Activated T-helper 1 cell treated with anti-CD3 and anti-CD28 coated beads, Interleukin-12 subunit alpha, Interleukin-12 subunit beta, Interleukin-2, Interleukin-4 antibody, amounts not matched to agents 30 ng/mL and 10 ng/mL and 1 ng/mL, durations not matched to agents 14 hours and 24 hours and 36 hours (primary cell): ENCODE results near the gene CPA1. TPM values are rescaled to one million over a fixed set of nuclear protein-coding genes. Genes with fewer than 3 reads are reported as not detected.
"Not testable (repeated sequence)": the region's sequence is repeated elsewhere in the genome, so short reads cannot be mapped to it uniquely, and the experiment has no call there.

Experiments used
- DNase-seq: peaks from one replicate; pipeline ENCODE4 v3.0.0; 2021; ENCODE audit warnings: low spot score
- H3K27ac Mint-ChIP-seq: one replicate; pipeline ENCODE4 v1.8.0; 2021; ENCODE audit warnings: mild to moderate bottlenecking, mixed read lengths
- H3K27me3 Mint-ChIP-seq: one replicate; pipeline ENCODE4 v1.8.0; 2022; ENCODE audit warnings: mild to moderate bottlenecking, moderate library complexity, mixed read lengths; ENCODE audit not compliant: insufficient read depth
- H3K36me3 Mint-ChIP-seq: one replicate; pipeline ENCODE4 v1.8.0; 2021; ENCODE audit warnings: low read depth, mixed read lengths
- H3K4me1 Mint-ChIP-seq: one replicate; pipeline ENCODE4 v1.8.0; 2021; ENCODE audit warnings: low read depth, mixed read lengths
- H3K4me3 Mint-ChIP-seq: one replicate; pipeline ENCODE4 v1.8.0; 2021; ENCODE audit warnings: mild to moderate bottlenecking, moderate library complexity, mixed read lengths
- H3K9me3 Mint-ChIP-seq: one replicate; pipeline ENCODE4 v1.8.0; 2021; ENCODE audit warnings: mixed read lengths
- intact Hi-C: fragments of 100-400 bp; cut with micrococcal nuclease; formaldehyde crosslinking; loops from one replicate; pipeline ENCODE4 v1.15.1; 2024
- total RNA-seq: library from RNA; stranded (reverse); gene quantifications from 2 replicates; pipeline ENCODE4 v1.2.3, GENCODE V29; 2022

The CPA1 gene
- total RNA-seq, 1 donor from 2014 or later, result not detected

DNA sequence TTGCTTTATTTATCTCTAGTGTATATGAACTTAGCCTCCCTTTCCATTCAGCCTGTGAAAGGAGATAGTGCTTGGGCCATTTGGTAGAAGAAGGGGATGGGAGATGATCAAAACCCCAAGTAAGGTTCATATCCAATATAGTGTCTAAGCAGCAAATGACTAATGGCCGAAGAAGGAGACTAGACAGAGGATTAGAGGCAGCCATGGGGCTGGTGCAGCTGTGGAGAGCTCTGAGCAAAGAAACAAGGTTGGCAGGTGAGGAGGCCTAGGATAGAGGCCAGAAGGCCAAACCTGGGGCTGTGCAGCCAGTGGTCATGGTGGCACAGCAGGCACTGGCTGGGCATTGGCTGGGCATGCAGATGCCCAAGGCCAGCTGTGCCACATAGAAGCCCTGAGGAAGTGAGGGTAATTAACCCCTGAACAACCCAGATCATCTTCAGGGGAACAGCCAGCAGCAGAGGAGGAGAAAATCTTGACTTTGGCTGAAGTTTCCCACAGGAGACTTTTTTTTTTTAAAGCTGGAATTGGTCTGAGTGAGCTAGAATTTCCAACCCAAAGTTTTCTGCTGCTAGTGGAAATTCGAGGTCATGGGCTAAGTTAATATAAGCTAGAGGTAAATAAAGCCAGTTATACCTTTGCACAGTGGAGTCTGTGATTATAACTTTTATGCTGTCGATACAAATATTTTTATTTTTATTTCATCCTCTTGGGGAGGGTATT is 10.3 kb upstream of the CPA1 start:
- Mint-ChIP-seq H3K36me3 (peaks cover 3% of the 10 kb centered on the region), H3K4me3 (no peak overlapping the region), H3K4me1 (peaks cover 29% of the 10 kb centered on the region), H3K9me3 (no peaks in the 10 kb centered on the region), H3K27me3 (no peaks in the 10 kb centered on the region), H3K27ac (peak overlapping the region; percentile 21)
- no peak for DNase-seq
- intact Hi-C loops, result loop anchor here (5.0 kb wide), 1 partner anchor 72 kb away; the partner anchor contains the start of gene CEP41

DNA sequence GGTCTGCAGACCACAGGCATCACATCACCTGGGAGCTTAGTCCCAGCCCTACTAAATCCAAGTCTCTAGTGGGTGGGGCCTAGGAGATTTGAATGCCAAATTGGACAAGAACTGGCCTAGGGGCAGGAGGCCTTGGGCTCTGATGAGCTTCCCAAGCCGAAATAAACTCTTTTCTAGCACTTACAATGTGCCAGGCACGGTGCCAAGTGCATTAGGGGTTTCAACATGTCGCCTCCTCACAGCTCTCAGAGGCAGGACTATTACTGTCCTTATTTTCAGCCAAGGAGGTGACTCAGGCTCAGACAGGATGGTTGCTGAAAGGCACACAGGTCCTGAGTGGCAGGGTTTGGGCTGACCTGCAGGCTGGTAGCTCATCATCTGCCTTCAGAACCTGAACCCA is 9.2 kb upstream of the CPA1 start:
- H3K4me3 Mint-ChIP-seq, result no peak overlapping the region
- H3K4me1 Mint-ChIP-seq, result peaks cover 29% of the 10 kb centered on the region
- H3K27ac Mint-ChIP-seq, result no peak overlapping the region
- intact Hi-C loops, result no loop called here
- peaks cover 3% of the 10 kb centered on the region for H3K36me3 Mint-ChIP-seq
- peaks cover 1% of the 10 kb centered on the region for H3K9me3 Mint-ChIP-seq
- DNase-seq, result no peak
- H3K27me3 Mint-ChIP-seq, result no peaks in the 10 kb centered on the region

DNA sequence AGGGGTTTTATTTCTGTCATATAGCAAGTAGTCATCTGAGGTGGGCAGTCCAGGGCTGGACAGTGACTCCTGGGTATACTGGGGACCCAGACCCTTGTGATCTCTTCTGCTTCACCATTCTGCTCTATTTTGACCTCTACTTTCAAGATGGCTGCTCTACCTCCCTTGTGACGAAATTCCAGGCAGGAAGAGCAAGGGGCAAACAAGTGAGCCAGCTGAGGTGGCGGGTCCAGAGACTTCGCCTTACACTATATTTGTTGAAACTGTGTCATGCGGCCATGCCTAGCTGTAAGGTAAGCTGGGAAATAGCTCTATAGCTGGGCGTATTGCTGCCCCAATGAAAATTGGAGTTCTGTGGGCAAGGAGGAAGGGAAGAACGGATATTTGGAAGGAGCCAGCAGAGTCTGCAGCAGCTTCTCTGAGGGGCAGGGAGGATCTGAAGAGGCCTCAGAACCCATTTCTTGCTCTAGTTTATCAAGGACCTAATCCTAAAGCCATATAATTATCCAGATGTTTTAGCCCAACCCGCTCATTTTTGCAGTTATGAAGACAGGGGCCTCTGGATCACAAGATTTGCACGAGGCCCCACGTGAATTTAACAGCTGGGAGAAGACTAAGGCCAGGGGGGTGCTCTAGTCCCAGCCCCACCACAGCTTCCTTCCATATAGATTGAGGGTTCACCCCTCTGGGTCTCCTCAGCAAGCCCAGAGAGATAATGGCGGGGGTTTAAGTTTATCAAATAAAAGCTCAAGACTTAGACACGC is 7.7 kb upstream of the CPA1 start:
- H3K27ac Mint-ChIP-seq, result no peak overlapping the region

DNA sequence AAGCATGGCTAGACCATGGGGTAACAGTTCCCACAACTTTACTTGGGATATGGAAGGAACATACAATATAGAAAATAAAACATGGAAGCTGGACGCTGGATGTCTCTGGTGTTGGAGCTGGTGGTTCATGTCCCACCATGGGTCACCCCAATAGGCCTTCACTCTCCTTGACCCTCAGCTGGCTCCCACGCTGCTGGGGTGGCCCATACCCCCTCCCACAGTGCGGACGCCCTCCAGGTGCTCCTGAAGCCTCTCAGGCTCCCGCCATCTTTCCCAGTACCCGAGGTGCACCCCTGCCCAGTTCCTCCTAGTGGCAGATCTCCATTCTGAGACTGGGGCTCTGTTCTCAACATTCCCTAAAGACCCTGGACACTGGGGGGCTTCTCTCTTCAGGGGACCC is 5.8 kb upstream of the CPA1 start:
- peaks cover 6% of the 10 kb centered on the region for H3K4me1 Mint-ChIP-seq
- H3K9me3 Mint-ChIP-seq, result peaks cover 16% of the 10 kb centered on the region
- no peaks in the 10 kb centered on the region for H3K27me3 Mint-ChIP-seq
- intact Hi-C loops, result no loop called here
- DNase-seq, result no peak
- H3K36me3 Mint-ChIP-seq, result peaks cover 2% of the 10 kb centered on the region
- H3K4me3 Mint-ChIP-seq, result no peak overlapping the region
- H3K27ac Mint-ChIP-seq, result no peak overlapping the region

More for the DNA sequence above, 7.7 kb upstream of the CPA1 start:
- H3K27me3 Mint-ChIP-seq, result no peaks in the 10 kb centered on the region
- H3K4me3 Mint-ChIP-seq, result no peak overlapping the region
- H3K9me3 Mint-ChIP-seq, result peaks cover 15% of the 10 kb centered on the region
- DNase-seq, result no peak
- intact Hi-C loops, result no loop called here
- peaks cover 5% of the 10 kb centered on the region for H3K36me3 Mint-ChIP-seq
- peaks cover 18% of the 10 kb centered on the region for H3K4me1 Mint-ChIP-seq

DNA sequence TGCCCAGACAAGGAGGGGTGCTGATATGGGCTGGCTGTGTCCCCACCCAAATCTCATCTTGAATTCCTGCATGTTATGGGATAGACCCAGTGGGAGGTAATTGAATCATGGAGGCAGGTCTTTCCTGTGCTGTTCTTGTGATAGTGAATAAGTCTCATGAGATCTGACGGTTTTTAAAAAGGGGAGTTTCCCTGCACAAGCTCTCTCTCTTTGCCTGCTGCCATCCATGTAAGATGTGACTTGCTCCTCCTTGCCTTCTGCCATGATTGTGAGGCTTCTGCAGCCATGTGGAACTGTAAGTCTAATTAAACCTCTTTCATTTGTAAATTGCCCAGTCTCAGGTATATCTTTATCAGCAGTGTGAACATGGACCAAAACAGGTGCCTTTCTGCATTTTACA is 3.8 kb upstream of the CPA1 start:
- intact Hi-C loops, H3K4me3 Mint-ChIP-seq, H3K27me3 Mint-ChIP-seq, DNase-seq, H3K4me1 Mint-ChIP-seq, H3K36me3 Mint-ChIP-seq, H3K27ac Mint-ChIP-seq: not testable (repeated sequence)
- H3K9me3 Mint-ChIP-seq, result peaks cover 16% of the 10 kb centered on the region

DNA sequence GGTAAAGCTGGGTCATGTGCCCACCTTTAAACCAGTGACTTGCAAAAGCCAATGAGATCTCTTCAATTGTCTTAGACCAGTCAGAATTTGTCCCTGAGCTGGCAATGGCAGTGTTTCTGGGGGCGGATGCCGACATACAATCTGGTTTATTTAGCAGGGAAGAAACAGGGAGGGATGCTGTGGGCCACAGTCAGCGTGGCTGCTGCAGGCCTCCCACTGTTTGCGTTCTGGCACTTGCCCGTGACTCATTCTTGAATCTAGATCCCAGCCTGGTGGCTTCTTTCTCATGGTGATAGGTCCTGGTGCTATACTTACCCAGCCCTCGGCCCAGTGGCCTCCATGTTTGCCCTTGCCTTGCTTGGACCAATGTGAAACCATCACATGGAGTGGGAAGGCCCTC is 3.1 kb upstream of the CPA1 start:
- intact Hi-C loops, result no loop called here
- Mint-ChIP-seq H3K4me1 (no peaks in the 10 kb centered on the region), H3K27me3 (no peaks in the 10 kb centered on the region), H3K4me3 (no peak overlapping the region), H3K36me3 (peaks cover 2% of the 10 kb centered on the region), H3K27ac (no peak overlapping the region), H3K9me3 (peaks cover 16% of the 10 kb centered on the region)
- no peak for DNase-seq

DNA sequence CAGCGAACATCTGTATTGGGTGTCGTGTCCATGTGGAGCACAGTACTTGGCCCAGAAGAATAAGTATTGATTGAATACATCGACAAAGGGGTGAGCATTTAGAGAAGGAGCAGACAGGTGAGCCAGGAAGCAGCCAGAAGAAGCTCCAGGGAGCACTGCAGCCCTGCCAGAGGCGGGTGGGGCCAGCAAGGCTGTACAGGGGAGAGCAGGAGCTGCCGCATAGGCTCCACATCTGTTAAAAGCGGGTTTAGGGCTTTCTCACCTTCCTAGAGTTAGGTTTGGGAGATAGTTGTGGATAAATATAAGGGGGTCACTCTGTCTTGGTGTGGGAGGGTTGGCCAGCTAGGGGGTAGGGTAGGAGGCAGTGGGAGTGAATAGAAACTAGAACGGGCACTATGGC is 1.3 kb upstream of the CPA1 start:
- Mint-ChIP-seq H3K27ac (no peak overlapping the region), H3K4me3 (no peak overlapping the region), H3K9me3 (peaks cover 16% of the 10 kb centered on the region), H3K27me3 (no peaks in the 10 kb centered on the region), H3K4me1 (no peaks in the 10 kb centered on the region), H3K36me3 (peaks cover 2% of the 10 kb centered on the region)
- intact Hi-C loops, result no loop called here
- DNase-seq, result no peak

DNA sequence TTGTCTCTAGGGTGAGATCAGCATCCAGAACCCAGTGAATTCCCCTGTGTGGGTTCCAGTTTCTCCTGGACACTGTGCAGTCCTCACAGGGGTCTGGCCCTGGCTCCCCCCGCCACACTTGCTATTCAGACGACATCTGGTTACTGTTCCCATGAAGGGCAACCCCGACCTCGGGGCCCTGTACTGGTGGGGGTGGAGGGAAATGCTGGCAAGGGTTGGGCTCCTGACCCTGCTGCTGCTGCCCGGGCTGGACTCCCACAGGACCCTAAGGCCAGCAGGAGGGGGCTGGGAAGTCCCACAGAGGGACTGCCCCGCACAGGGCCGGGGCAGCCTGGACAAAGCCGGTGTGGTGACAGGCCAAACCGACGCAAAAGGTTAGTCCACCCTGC is 768 bp upstream of the CPA1 start:
- DNase-seq, result no peak
- Mint-ChIP-seq H3K27ac (no peak overlapping the region), H3K4me3 (no peak overlapping the region), H3K36me3 (peaks cover 2% of the 10 kb centered on the region), H3K9me3 (peaks cover 16% of the 10 kb centered on the region), H3K27me3 (no peaks in the 10 kb centered on the region), H3K4me1 (no peaks in the 10 kb centered on the region)
- intact Hi-C loops, result no loop called here

DNA sequence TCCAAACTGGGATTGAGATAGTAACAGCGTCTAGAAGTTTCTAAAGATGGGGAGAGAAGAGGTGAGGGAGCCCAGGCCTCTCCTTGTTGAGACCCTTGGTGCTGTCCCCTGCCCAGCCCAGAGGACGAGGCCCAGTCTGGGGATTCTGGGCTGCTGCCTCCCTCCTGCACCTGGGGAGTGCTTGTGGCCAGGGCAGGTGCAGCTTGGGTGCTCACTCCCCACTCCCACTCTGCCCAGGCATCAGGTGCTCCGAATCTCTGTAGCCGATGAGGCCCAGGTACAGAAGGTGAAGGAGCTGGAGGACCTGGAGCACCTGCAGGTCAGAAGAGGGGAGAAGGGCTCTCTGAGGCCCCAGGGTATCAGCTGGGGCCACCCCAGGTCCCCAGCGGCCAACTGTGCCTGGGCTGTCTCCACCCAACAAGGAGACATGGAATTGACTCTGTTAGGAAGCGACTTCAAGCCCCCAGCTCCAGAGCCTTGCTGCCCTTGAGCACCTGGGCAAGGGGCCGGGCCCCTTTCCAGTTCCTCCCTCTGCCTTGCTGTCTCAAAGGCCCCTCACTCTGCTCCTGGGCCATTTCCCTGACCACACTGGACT is 664 bp downstream of the CPA1 start:
- DNase-seq, result no peak
- Mint-ChIP-seq H3K36me3 (peaks cover 2% of the 10 kb centered on the region), H3K4me3 (no peak overlapping the region), H3K9me3 (peaks cover 15% of the 10 kb centered on the region), H3K4me1 (no peaks in the 10 kb centered on the region), H3K27ac (no peak overlapping the region), H3K27me3 (no peaks in the 10 kb centered on the region)
- intact Hi-C loops, result no loop called here

DNA sequence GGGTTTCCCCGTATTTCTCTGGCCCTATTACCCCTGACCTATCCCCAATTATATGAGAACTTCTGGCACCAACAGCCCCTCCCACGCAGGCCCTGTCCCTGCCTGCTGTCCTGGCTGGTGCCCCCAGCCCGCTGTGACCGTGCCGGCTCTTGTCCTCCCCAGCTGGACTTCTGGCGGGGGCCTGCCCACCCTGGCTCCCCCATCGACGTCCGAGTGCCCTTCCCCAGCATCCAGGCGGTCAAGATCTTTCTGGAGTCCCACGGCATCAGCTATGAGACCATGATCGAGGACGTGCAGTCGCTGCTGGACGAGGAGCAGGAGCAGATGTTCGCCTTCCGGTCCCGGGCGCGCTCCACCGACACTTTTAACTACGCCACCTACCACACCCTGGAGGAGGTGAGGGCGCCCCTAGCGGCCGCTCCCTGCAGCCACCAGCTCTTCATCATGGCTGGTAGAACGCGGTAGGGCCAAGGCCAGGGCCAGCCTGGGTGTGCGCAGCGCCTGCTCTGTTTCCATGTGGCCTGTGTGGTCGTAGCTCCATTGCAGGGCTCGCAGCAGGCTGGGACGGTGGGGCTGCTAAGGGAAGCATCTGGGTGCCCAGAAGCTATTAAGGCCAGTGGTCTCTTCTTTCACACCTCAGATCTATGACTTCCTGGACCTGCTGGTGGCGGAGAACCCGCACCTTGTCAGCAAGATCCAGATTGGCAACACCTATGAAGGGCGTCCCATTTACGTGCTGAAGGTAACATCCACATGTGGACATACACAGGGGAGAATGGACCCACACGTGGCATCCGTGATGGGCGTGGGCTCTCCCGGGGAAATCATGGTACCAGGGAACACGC is 1.4 kb downstream of the CPA1 start:
- Mint-ChIP-seq H3K27ac (no peak overlapping the region), H3K4me1 (no peaks in the 10 kb centered on the region), H3K9me3 (peaks cover 8% of the 10 kb centered on the region), H3K36me3 (no peaks in the 10 kb centered on the region), H3K4me3 (no peak overlapping the region), H3K27me3 (no peaks in the 10 kb centered on the region)
- DNase-seq, result no peak
- intact Hi-C loops, result no loop called here

DNA sequence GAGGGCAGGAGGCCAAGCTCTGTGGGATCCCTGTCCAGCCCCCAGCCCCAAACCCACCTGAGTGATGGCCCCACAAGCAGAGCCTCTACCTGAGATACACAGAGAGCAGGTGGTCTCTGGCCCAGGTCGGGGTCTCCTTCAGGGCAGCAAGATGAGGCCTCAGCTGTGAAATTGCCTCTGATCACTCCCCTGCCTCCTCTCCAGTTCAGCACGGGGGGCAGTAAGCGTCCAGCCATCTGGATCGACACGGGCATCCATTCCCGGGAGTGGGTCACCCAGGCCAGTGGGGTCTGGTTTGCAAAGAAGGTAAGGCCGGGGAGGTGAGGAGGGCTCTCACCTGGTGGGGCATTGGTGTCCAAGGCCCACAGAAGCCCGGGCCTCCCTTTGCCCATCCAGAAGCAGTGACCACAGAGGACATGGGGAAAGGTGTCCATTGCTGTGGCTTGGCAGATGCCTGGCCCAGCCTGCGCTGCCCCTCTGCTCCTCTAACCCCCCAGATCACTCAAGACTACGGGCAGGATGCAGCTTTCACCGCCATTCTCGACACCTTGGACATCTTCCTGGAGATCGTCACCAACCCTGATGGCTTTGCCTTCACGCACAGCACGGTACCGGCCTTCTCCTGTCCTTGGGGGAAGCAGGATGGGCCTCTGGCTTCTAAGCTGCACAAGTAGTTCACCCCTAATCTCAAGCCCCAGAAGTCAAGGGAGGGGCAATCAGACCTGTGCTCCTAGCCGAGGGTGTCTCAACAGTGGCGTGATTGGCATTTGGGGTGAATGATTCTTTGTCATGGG is 3.1 kb downstream of the CPA1 start:
- intact Hi-C loops, result no loop called here
- DNase-seq, result no peak
- Mint-ChIP-seq H3K9me3 (no peaks in the 10 kb centered on the region), H3K27ac (no peak overlapping the region), H3K4me3 (no peak overlapping the region), H3K4me1 (no peaks in the 10 kb centered on the region), H3K27me3 (no peaks in the 10 kb centered on the region), H3K36me3 (no peaks in the 10 kb centered on the region)

DNA sequence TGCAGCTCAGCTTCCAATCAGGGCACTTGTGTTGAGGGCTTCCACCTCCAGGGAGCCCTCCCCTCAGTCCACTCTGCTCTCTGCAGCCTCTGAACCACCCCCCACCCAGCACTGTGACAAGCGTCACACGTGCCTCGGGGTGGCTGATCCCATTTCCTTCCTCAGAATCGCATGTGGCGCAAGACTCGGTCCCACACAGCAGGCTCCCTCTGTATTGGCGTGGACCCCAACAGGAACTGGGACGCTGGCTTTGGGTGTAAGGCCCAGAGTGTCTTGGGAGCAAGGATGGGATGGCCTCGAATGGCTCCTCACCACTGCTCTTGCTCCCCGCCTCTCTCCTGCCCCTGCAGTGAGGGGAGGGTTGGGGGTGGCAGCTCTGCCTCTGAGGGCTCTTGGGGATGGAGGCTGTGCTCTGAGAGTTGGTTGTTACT is 4.1 kb downstream of the CPA1 start:
- H3K9me3 Mint-ChIP-seq, result no peaks in the 10 kb centered on the region
- no peak overlapping the region for H3K27ac Mint-ChIP-seq
- no peak for DNase-seq
- intact Hi-C loops, result no loop called here
- H3K4me1 Mint-ChIP-seq, result no peaks in the 10 kb centered on the region
- H3K36me3 Mint-ChIP-seq, result no peaks in the 10 kb centered on the region
- no peak overlapping the region for H3K4me3 Mint-ChIP-seq
- H3K27me3 Mint-ChIP-seq, result no peaks in the 10 kb centered on the region
